Activated naive CD4-positive, alpha-beta T cell treated with anti-CD3 and anti-CD28 coated beads, Interleukin-2, amount 50 U/mL, for 72 hours (primary cell): ENCODE results near the gene DHFR2. TPM values are rescaled to one million over a fixed set of nuclear protein-coding genes. Genes with fewer than 3 reads are reported as not detected.
"Not testable (repeated sequence)": the region's sequence is repeated elsewhere in the genome, so short reads cannot be mapped to it uniquely, and the experiment has no call there.

ENCODE experiments used
- ATAC-seq, 2 donors: fragments of 150-1000 bp; cut with Tn5 transposase; 2 replicates each; pipeline ENCODE4 v1.10.0; 2021; ENCODE audit warnings: mild to moderate bottlenecking in 2 of 2, moderate library complexity in 2 of 2
- DNase-seq, 2 donors: peaks; one replicate each; pipeline ENCODE4 v3.0.0; 2021 to 2022; ENCODE audit warnings: low spot score in 2 of 2
- H3K27ac Mint-ChIP-seq, 2 donors: one replicate each; pipeline ENCODE4 v1.8.0; 2022; ENCODE audit warnings: mild to moderate bottlenecking in 2 of 2, mixed read lengths in 2 of 2
- H3K36me3 Mint-ChIP-seq, 2 donors: one replicate each; pipeline ENCODE4 v1.8.0; 2022; ENCODE audit warnings: mixed read lengths in 2 of 2
- H3K9me3 Mint-ChIP-seq, 2 donors: one replicate each; pipeline ENCODE4 v1.8.0; 2022; ENCODE audit warnings: mixed read lengths in 2 of 2
- total RNA-seq, 2 donors: library from RNA; stranded (reverse); gene quantifications; one replicate each; pipeline ENCODE4 v1.2.3, GENCODE V29; 2022

Gene DHFR2
- total RNA-seq, 2 donors from 2014 or later: 2.3 to 6.7 TPM

GRCh38 chr3:94070341-94070911 lies 7.7 kb upstream of the DHFR2 start:
- DNase-seq: no peak
- peak; percentile 66 to 75 for ATAC-seq
- Mint-ChIP-seq H3K27ac (peak overlapping the region in 1 of 2 donors; percentile 85), H3K36me3 (peaks cover 31 to 57% of the 10 kb centered on the region in 2 donors), H3K9me3 (peaks cover 0 to 18% of the 10 kb centered on the region in 2 donors)

GRCh38 chr3:94069194-94069813 lies 6.6 kb upstream of the DHFR2 start:
- peak overlapping the region in 1 of 2 donors; percentile 39 for H3K27ac Mint-ChIP-seq
- H3K9me3 Mint-ChIP-seq: peaks cover 0 to 18% of the 10 kb centered on the region in 2 donors
- DNase-seq (no peak), ATAC-seq (no peak)
- peaks cover 32 to 58% of the 10 kb centered on the region in 2 donors for H3K36me3 Mint-ChIP-seq

DNA sequence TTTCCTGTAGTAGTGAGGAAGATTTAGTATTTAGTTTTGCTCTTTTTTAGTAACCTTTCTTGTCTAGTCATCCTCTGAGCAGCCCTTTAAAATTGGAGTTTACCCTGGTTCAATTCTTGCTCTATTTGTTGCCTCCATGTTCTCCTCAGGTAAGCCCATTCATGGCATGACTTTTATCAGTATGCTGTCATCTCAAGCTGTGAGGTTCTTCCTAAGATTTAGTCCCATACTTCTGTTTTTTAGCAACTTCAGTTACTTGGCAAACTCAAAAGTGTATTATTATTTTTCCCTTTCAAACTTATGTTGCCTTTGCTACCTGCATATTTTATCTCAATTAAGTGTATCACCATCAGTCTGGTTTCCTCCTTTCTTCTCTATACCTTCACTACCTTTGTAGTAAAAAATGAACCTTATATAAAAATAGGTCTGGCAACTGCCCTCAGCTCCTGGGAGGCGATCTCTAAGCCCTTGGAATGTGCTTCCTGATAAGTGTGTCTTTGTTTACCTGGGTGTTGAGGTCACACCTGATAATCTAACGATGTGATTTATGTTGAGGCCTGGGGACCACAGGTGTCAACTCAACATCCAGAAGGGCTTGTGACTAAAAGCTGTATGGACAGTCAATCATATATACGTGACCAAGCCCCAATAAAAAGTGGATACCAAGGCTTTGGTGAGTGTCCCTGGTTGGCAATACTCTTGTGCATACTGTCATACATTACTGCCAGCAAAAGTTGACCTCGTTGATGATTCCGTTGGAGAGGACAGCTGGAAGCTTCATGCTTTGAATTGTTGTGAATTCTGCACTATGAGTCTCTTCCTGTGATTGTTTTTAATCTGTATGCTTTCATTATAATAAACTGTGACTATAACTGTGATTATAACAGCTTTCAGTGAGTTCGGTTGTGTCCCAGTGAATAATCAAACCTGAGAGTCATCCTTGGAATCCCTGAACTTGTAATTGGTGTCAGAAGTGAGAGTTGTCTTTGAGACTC lies 4.1 kb upstream of the DHFR2 start:
- Mint-ChIP-seq H3K9me3 (peaks cover 0 to 18% of the 10 kb centered on the region in 2 donors), H3K27ac (peak overlapping the region in 1 of 2 donors; percentile 61), H3K36me3 (peaks cover 31 to 44% of the 10 kb centered on the region in 2 donors)
- no peak for ATAC-seq
- DNase-seq: no peak

- ATAC-seq (peak in 1 of 2 donors; percentile 43), DNase-seq (no peak)
- Mint-ChIP-seq H3K9me3 (peaks cover 0 to 18% of the 10 kb centered on the region in 2 donors), H3K27ac (peak overlapping the region in 1 of 2 donors; percentile 61), H3K36me3 (peaks cover 31 to 47% of the 10 kb centered on the region in 2 donors)
Observed at GRCh38 chr3:94065819-94066480, 3.2 kb upstream of the DHFR2 start.

DNA sequence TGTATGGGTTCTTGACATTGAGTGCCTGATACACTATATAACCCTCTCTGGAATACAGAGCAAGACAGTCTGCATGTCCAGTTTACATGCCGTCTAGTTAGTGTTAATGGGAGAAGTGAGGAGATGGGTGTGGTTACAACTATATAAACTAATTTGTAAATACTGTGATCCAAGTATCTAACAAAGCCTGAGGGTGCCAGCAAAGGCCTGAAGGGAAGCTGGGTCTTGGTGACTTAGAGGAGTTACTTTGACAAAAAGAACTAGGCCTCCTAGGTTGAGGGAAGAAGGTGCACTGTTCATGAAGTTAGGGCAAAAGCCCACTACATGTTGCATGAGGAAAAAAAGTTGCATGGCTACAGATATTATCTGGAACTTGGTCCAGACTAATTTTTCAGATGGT lies 2.4 kb upstream of the DHFR2 start:
- Mint-ChIP-seq H3K36me3 (peaks cover 36 to 54% of the 10 kb centered on the region in 2 donors), H3K27ac (no peak overlapping the region), H3K9me3 (peaks cover 0 to 18% of the 10 kb centered on the region in 2 donors)
- no peak for DNase-seq
- ATAC-seq: no peak

DNA sequence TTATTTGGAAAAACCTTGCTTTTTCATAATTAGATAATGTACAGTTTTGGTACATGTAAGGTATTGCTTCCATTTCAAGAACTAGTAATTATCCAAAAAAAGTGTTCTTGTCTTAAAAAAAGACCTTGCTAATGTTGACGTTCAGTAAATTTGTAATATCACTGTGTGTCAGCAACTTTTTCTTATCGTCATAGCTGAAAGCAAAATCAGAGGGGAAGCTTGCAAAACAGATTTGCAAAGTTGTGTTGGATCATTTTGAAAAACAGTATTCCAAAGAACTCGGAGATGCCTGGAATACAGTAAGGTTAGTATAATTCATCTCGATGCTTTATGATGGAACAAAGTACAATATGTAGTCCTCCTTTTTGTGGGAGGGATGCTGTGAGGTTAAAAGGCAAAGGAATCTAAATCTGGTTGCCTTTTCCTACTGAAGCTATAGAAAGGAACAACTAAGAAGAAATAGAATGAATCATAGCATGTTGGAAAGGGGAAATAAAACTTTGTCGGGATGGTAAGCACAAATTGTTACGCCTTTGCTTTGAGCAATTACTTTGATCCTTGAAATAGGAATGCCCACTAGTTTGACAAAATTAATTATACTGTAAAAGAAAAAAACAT lies 1.6 kb upstream of the DHFR2 start:
- ATAC-seq (no peak), DNase-seq (no peak)
- Mint-ChIP-seq H3K27ac (peak overlapping the region; percentile 100), H3K36me3 (peaks cover 36 to 54% of the 10 kb centered on the region in 2 donors), H3K9me3 (peaks cover 0 to 18% of the 10 kb centered on the region in 2 donors)

DNA sequence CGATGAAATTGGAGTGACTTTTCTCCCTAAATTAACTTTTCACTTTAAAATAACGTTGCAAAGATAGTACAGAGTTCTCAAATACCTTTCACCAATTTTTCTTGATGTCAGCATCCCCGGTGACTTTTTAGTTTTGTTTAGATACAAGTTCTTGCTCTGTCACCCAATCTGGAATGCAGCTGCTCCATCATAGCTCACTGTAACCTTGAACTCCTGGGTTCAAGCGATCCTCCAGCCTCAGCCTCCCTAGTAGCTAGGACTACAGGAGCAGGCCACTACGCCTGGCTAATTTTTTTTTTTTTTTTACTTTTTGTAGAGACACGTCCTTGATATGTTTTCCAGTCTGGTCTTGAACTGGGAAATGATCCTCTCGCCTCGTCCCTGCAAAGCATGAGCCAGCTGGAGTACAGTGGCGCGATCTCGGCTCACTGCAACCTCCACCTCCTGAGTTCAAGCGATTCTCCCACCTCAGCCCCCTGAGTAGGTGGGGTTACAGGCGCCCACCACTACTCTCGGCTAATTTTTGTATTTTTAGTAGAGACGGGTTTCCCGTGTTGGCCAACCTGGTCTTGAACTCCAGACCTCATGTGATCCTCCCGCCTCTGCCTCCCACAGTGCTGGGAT lies 892 bp upstream of the DHFR2 start:
- no peak for DNase-seq
- Mint-ChIP-seq H3K36me3 (peaks cover 36 to 54% of the 10 kb centered on the region in 2 donors), H3K9me3 (peaks cover 0 to 18% of the 10 kb centered on the region in 2 donors), H3K27ac (peak overlapping the region; percentile 100)
- no peak for ATAC-seq

DNA sequence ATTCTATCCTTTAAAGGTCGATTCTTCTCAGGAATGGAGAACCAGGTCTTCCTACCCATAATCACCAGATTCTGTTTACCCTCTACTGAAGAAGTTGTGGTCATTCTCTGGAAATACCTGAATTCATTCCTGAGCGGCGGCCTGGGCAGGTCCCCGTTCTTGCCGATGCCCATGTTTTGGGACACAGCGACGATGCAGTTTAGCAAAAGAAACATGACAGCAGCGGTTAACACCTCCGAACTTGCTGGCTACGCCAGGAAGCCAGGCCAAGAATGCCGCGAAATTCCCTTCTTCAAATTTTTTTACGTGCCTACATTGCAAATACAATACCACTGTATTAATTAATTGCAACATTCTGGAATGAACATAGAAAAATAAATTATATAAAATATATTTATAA lies 1.4 kb downstream of the DHFR2 start:
- Mint-ChIP-seq H3K36me3 (peaks cover 24 to 34% of the 10 kb centered on the region in 2 donors), H3K9me3 (peaks cover 0 to under 1% of the 10 kb centered on the region in 2 donors), H3K27ac (no peak overlapping the region)
- DNase-seq (no peak), ATAC-seq (no peak)

DNA sequence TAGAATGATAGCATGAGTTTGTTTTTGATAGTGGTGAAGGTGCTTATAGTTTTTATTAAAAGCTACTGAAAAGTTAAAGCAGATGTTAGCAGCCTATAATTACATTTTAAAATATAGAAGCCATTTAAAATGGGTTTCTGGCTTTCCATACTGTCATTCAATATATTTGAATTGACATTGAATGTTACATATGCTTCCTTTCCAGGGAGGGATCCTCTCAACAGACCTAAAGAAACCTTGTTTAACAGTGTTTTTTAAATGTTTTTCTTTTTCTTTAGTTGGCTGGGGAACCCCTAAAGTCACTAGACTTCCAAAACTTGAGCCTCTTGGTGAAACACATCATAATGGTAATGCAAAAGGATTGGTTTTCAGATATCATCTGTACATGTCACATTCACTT lies 12.2 kb downstream of the DHFR2 start:
- Mint-ChIP-seq H3K27ac (no peak overlapping the region), H3K36me3 (no peaks in the 10 kb centered on the region), H3K9me3 (no peaks in the 10 kb centered on the region)
- DNase-seq (no peak), ATAC-seq (no peak)

DNA sequence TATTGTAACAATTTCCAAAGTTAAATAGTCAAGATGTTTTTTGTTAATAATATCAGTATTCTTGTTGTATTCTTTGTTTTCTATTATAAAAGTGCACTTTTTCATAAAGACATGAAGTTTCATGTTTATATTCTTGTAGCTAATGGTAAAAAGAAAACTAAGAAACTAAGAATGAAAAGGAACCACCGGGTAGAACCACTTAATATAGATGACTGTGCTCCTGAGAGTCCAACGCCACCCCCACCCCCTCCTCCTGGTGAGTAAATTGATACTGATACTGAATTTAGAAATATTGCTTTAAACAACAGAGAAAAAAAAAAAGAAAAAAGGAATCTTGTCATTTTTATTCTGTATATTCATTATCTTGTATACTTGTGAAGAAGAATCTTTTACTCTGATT lies 13.4 kb downstream of the DHFR2 start:
- Mint-ChIP-seq H3K27ac (no peak overlapping the region), H3K9me3 (no peaks in the 10 kb centered on the region), H3K36me3 (no peaks in the 10 kb centered on the region)
- ATAC-seq (peak in 1 of 2 donors; percentile 55), DNase-seq (no peak)

DNA sequence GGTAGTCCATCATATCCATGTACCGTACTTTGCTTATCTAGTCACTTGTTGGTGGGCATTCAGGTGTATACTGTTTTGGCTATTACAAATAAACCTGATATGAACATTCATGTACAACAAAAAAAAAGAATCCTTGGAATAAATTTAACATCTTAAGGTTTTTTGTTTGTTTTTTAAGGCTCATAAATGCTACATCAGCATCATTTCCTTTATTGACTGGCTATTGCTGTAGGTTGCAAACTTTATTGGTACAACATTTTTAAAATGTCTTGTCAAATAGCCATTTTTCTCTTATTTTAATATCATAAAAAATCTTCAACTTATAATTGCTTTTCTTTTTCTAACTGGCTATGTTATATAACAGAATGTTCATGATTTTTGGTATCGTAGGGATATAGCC lies 16.2 kb downstream of the DHFR2 start:
- no peak overlapping the region for H3K27ac Mint-ChIP-seq
- no peak for ATAC-seq
- peaks cover 0 to 7% of the 10 kb centered on the region in 2 donors for H3K36me3 Mint-ChIP-seq
- no peaks in the 10 kb centered on the region for H3K9me3 Mint-ChIP-seq
- no peak for DNase-seq

DNA sequence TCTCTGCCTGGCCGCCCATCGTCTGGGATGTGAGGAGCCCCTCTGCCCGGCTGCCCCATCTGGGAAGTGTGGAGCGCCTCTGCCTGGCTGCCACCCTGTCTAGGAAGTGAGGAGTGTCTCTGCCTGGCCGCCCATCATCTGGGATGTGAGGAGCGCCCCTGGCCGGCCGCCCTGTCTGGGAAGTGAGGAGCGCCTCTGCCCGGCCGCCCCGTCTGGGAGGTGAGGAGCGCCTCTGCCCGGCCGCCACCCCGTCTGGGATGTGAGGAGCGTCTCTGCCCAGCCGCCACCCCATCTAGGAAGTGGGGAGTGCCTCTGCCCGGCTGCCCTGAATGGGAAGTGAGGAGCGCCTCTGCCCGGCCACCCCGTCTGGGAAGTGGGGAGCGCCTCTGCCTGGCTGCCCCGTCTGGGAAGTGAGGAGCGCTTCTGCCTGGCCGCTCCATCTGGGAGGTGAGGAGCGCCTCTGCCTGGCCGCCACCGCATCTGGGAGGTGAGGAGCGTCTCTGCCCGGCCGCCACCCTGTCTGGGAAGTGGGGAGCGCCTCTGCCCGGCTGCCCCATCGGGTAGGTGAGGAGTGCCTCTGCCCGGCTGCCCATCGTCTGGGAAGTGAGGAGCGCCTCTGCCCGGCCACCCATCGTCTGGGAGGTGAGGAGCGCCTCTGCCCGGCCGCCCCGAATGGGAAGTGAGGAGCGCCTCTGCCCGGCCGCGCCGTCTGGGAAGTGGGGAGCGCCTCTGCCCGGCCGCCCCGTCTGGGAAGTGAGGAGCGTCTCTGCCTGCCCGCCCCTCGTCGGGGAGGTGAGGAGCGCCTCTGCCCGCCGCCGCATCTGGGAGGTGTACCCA lies 18.4 kb downstream of the DHFR2 start:
- peak overlapping the region in 1 of 2 donors; percentile 95 for H3K27ac Mint-ChIP-seq
- H3K36me3 Mint-ChIP-seq: not testable (repeated sequence)

GRCh38 chr3:94043285-94043684 lies 19.4 kb downstream of the DHFR2 start:
- Mint-ChIP-seq H3K9me3 (no peaks in the 10 kb centered on the region), H3K36me3 (peaks cover 0 to 7% of the 10 kb centered on the region in 2 donors), H3K27ac (peak overlapping the region in 1 of 2 donors; percentile 95)
- no peak for DNase-seq
- no peak for ATAC-seq

More for the DNA sequence above, 18.4 kb downstream of the DHFR2 start:
- not testable (repeated sequence) for H3K9me3 Mint-ChIP-seq, ATAC-seq, DNase-seq

GRCh38 chr3:94036909-94037507 lies 25.7 kb downstream of the DHFR2 start:
- no peak for DNase-seq
- Mint-ChIP-seq H3K9me3 (no peaks in the 10 kb centered on the region), H3K27ac (no peak overlapping the region), H3K36me3 (no peaks in the 10 kb centered on the region)
- ATAC-seq: peak in 1 of 2 donors; percentile 59
